NCI-H510A treated with DMSO at 0.1 percent for 48 hours (cell line): ENCODE measurements around the gene MFSD2A.
"Not testable (repeated sequence)": the region's sequence is repeated elsewhere in the genome, so short reads cannot be mapped to it uniquely, and the experiment has no call there.

Experiments
- DNase-seq: peaks from one replicate; lab custom pipeline; 2025; lab: John Stamatoyannopoulos, UW

The MFSD2A gene

DNA sequence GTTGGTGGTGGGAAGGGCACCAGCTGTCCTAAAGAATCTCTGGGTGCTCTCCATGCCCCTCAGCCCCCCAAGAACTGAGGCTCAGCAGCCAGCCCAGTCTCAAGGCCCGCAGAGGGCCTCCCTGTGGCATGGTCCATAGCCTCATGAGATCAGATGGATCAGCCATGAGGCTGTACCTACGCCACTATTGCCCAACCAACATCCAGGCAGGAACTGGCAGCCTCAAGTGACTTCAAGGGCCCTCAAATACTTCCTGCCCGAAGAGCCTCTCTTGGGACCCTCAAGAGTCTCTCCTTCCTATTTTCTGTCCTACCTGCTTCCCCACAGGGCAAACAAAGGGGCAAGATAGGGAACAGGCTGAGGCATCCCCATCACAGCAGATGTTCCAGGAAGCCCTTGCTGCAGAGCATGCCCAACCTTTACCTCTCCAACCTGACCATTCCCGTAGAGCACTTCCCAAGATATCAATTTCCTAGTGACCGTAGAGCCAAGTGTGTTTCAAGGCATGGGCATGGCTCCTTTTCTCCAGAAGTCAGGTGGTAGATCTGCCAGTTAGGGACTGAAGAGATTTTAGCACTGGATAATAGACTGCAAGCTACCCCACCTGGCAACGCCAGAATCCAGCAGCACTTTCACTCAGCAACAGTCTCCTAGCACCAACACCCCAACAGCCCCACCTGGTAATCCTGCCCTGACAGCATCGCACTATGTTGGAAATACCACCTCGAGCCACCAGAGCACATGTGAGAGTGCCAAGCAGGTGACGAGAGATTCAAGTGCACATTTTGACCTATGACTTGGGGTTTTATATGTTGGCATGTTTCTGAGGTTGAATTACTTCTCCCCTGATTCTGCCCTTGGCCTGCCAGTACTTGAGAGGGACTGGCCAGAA, 13.7 kb upstream of the MFSD2A start:
- DNase-seq: peak; percentile 99

DNA sequence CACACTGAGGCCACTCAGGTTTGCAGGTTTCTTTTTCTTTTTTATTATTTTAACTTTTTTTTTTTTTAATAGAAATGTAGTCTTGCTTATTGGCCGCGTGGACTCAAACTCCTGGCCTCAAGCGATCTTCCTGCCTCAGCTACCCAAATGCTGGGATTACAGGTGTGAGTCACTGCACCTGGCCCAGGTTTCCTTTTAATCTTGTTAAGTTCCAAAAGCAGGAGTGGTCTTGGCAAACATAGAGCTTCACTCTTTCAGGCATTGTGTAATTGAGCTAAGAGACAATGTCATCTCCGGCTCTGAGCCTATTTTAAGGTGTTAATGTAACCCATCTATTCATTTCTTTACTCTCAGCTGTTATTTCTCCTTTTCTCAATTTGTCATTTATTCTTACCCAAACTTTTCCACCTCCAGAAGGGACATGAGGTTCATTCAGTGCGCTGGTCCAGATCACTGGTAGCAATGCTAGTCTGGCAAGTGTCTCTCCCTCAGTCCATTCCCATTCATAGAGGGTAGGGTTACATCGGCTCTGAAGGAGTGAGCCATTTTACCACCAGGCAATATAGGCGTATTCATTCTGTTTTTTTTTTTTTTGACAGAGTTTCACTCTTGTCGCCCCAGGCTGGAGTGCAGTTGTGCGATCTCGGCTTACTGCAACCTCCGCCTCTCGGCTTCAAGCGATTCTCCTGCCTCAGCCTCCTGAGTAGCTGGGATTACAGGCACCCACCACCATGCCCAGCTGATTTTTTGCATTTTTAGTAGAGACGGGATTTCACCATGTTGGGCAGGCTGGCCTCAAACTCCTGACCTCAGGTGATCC, 11.3 kb upstream of the MFSD2A start:
- peak; percentile 44 for DNase-seq

DNA sequence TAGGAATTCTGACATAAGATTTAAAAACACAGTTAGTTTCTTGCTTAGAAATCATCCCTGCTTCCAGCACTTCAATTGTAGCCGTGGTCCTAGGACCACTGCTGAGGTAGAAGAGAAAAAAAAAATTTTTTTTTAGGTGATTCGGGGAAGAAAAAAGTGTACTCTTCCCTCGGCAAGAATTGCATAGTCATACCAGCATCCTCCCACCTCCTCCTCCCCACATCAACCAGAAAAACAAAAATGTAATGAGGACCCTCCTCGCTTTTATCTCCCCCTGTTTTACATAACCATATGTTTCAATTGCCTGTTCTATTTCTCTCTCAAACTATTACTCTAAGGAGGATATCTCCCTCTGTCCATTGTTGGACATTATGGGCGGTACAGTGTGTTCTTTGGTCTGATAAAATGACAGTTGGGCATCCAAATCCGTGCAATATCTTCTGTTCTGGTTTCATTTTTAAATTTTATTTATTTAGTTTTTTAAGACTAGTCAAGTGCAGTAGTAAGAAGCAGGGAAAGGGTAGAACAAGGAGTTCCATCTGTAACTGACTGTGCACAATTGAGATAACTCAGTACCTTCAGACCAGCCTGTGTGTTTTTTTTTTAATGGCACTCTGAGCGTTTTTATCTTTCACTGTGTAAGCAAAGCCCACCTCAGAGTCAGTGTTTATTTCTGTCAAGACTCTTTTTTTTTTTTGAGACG, 10.4 kb upstream of the MFSD2A start:
- DNase-seq: no peak

DNA sequence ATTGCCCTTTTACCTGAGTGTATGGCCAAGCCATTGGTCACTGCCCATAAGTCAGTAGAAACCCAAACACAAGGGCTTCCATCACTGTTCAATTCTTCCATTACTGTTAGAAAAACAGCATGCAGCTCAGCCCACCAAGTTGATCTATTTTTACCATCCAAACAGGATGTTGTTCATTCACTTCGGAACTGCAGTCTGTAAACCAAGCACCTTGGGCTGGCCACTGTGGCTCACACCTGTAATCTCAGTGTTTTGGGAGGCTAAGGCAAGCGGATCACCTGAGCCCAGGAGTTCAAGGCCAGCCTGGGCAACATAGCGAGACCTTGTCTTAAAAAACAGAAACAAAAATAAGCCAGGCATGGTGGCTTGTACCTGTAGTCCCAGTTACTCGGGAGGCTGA, 8.7 kb upstream of the MFSD2A start:
- no peak for DNase-seq

DNA sequence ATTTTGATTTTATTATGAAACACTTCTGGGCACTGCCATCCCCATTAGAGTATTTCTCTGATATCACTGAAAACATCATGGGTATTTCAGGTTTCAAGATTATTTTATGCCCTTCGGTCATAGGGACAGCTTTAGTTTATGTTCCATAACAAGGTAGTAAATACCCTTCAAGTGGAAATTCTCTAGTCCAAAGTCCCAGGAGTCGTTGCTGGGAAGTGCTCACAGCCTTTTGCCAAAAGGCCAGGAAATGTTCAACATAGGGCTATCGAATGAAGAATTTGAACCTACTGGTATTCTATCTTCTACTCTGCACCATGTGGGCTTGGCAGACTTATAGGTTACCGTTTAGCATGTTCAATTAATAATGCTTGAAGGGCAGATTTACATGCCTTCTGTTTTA, 7.7 kb upstream of the MFSD2A start:
- no peak for DNase-seq

DNA sequence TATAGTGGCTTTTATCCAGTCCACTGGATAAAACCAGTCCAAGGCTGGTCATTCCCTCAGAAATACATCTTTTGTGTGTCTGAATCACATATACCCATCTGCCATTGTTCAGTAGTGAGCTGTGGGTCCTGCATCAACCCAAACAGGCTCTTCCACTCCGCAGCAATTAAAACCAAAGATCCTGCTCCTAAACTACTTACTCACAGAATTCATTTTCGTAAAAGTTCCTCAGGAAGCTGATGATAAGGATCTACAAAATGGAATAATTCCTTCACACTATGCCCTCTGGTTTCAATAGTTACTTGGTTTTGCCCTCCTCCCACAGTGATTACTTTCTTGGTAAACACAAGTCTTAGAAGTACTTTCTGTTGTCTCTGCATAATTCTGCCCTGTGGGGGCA, 5.1 kb upstream of the MFSD2A start:
- DNase-seq: no peak

DNA sequence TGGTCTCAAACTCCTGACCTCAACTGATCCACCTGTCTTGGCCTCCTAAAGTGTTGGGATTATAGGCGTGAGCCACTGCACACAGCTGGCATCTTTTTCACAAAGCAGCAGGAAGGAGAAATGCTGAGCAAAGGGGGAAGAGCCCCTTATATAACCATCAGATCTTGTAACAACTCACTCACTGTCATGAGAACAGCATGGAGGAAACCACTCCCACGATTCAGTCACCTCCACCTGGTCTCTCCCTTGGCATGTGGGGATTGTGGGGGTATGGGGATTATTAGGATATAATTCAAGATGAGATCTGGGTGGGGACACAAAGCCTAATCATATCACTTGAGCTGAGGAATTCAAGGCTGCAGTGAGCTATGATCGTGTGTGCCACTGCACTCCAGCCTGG, 3.0 kb upstream of the MFSD2A start:
- no peak for DNase-seq

GRCh38 chr1:39952359-39953110, 2.4 kb upstream of the MFSD2A start:
- DNase-seq: no peak

DNA sequence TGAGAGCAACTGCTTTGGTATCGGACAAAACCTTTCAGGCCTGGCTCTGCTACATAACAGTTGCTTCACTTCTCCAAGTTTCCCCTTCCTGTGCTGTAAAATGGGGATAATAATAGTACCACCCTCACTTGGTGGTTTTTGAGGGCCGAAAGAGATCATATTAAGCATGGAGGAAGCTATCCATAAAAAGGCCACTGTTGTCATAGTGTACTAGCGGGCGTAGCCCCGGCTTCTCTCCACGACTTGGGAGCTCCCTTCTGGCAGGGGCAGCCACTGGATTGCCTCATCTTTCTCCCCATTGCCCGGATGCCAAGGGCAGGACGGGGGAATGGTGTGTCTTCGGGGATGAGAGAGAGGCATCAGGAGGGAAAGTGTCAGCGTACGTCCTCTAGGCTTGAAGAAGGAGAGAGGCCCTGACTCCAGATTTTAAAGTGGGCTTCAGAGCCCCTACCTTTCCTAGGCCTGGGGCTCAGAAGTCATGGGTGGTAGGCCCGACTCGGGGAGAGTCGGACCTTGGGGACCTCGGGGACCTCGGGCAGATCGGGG, 548 bp upstream of the MFSD2A start:
- no peak for DNase-seq

DNA sequence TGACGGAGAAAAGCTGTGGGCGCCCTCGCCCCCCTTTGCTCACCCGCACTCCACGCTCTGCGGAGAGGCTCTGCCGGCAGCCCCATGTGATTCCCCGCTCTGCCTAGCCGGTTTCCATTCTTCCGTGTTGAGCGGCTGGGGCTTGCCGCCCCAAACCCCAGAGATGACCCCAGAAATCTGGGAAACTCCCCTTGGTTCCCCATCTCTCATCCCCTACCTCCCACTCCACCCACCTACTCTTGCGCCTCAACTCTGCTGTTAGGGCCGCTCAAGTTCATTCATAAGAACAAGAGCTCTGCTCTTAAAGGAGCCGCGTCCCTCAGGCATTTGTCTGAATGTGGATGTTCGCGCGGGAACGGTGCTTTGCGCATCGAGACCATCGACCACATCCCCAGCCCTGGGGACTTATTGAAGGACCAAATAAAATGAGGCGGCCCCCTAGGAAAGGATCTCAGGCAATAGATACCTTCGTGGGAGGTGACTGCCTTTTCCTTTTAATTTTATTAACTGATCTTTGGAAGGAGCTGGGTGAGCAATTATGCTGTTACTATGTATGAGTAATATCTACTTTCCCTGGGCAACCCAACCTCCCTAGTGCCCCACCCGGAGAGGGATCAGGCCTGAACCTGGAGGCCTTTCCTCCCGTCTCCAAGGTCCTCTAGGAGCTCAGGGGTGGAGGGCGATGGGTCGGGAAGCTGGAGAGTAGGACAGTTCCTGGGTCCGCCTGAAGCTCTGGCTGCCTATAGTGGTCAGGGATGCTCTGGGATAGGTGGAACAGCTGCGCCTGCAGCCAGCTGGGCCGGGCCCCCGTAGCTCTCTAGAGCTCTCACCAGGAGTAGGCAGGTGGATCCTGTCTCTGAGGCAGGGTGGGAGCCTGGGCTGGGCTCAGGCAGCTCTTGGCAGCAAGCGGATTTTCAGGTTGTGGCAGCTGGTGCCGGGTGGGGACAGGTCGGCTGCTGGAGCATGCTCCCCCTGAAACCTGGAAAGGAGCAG, 898 bp downstream of the MFSD2A start:
- peak; percentile 99 for DNase-seq

- DNase-seq: no peak
These were observed 2.5 kb downstream of the MFSD2A start for GRCh38 chr1:39957299-39958015.

DNA sequence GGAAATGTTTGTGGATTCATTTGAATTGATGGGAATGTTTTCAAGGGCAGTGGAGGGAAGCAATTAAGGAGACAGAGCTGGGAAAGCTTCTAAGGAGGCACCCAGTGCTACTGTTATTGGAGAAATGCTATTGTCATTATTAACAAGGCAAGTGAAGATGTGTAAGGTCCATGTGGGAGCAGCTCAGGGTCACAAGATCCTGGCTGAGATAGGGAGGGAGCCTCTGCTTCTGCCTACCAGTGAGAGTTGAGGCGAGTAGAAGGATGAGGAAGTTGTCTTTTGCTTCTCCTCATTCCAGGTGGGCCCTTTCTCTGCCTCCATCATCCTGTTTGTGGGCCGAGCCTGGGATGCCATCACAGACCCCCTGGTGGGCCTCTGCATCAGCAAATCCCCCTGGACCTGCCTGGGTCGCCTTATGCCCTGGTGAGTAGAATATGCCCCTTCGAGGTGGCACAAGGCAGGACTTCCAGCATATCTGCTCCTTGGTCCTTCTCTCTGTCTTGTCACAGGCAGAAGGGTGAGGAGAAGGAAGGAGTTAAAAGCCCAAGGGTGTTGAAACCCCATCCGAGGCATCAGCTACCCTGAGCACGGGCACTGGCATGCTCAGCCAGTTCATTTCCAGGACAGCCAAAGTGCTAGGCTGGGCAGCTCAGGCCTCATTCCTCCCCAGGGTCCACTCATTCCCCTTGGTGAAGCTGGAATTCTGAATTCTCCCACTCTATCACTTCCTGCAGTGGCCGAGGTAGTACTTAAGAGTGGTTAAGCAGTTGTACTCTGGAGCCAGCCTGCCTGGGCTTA, 3.7 kb downstream of the MFSD2A start:
- DNase-seq: no peak

DNA sequence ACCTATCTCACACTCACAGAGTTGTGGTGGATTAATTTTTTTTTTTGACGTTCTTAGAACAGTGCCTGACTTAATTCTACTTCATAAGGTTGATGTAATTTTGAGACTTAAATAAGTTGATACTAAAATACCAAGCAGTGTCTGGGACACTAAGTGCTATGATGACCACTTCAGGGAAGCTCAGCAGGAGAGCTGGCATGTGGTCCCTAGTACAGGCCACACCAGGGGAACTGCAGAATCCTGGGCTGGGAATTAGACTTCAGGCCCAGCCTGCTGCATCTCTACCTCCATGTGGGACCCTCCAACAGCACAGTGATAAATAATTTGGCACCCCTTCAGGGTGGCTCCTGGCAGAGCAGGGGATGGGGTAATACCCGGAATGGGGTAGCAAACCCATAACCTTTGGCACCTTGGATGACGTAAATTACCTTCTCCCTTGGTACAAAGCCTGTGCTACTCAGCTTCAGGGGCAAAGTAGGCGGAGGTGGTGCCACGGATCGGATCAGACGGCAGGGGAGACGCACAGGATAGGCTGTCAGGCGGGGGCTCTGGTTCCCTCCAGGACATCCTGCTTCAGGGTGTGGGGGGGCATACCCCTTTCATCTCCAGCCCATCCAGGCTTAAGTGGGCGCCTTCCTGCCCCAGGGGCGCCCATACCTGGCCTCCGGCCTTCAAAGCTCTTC, 4.8 kb downstream of the MFSD2A start:
- peak; percentile 83 for DNase-seq

- DNase-seq: peak; percentile 100
These were observed 5.5 kb downstream of the MFSD2A start for GRCh38 chr1:39960431-39960958.

DNA sequence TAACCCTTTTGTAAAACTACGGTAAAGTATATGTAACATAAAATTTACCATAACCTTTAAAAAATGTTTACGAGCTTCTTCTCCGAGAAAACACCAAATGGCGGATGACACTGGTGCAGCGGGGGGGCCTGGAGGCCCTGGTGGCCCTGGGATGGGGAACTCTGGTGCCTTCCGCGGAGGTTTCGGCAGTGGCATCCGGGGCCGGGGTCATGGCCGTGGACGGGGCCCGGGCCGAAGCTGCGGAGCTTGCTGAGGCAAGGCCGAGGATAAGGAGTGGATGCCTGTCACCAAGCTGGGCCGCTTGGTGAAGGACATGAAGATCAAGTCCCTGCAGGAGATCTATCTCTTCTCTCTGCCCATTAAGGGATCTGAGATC, 7.5 kb downstream of the MFSD2A start:
- no peak for DNase-seq

DNA sequence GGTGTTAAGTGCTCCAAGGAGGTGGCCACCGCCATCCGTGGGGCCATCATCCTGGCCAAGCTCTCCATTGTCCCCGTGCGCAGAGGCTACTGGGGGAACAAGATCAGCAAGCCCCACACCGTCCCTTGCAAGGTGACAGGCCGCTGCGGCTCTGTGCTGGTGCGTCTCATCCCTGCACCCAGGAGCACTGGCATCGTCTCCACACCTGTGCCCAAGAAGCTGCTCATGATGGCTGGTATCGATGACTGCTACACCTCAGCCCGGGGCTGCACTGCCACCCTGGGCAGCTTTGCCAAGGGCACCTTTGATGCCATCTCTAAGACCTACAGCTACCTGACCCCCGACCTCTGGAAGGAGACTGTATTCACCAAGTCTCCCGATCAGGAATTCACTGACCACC, 8.0 kb downstream of the MFSD2A start:
- DNase-seq: not testable (repeated sequence)

- DNase-seq: no peak
These were observed 9.6 kb downstream of the MFSD2A start for GRCh38 chr1:39964552-39964951.

GRCh38 chr1:39965044-39965443, 10.1 kb downstream of the MFSD2A start:
- no peak for DNase-seq
